Measurements from ENCODE around the gene TREH. TPM values are rescaled to one million over a fixed set of nuclear protein-coding genes. Genes with fewer than 3 reads are reported as not detected.

Gene TREH
- total RNA-seq, 1 donor from 2014 or later: not detected

DNA sequence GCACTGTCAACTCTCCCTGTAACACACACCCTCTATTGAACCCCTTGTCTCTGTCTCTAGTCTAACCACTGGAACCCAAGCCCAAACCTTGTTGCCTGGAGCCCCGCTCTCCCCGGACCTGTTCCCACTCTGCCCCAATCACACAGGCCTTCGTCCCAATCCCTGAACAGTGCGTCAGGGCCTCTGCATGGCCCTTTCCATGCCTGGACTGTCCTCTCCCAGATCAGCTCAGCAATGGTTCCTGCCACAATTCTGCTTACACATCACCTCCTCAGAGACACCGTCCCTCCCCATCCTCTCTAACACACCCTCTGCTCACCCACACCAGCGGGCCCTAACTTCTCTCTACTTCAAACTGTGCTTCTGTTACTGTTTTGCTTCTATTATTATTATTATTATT, 1.5 kb downstream of the TREH start:
- intact Hi-C loops (cut with DNase I): no loop called here
- DNase-seq (no peak), ATAC-seq (ENCODE audit: poor library complexity) (no peak)

DNA sequence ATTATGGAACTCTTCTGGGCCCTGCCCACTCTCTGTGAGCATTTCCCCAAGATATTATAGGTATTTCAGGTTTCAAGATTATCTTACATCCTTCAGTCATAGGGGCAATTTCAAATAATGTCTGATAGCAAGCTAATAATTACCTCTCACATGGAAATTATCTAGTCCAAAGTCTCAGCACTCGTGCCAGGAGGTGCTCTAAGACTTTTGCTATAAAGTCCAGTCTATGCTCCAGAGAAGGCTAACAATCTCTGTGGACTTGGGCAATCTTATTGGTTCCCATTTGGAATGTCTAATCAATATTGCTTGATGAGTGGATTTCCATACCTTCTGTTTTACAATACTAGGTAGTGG, 5.4 kb downstream of the TREH start:
- ATAC-seq (ENCODE audit: poor library complexity): no peak
- no peak for DNase-seq
- intact Hi-C loops (cut with DNase I): no loop called here

DNA sequence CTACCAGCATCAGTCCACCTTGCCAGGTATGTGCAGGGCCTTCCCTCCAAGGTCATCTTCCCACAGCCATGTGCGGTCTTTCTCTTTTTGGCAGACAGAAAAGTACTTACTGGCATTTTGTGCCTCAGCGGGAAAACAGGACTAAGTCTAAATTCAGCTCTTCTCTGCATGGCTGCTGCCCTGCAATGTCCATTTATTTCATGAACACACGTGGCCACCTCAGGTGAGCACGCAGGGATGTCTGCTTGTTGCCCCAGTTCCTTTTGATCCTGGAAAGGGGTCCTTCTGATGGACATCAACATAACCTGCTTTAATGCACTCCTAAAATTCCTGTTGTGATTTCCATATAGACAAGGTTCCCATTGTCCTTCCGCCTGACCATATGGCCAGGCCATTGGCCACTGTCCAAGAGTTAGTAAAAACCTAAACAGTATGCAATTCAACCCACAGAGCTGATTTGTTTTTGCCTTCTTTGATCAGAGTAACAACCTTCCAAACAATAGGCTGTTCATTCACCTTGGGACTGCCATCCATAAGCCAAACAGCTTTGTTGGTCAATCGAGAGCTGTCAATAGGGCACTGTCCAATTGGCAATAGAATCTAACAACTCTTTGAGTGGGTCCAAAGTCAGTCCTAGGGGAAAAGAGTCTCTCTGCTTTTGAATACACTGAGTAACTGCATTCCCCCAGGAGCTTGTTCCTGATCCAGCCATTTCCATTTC, 5.9 kb downstream of the TREH start:
- ATAC-seq (ENCODE audit: poor library complexity) (no peak), DNase-seq (no peak)
- intact Hi-C loops (cut with DNase I): no loop called here

GRCh38 chr11:118672846-118673245, 6.6 kb downstream of the TREH start:
- ATAC-seq (ENCODE audit: poor library complexity) (no peak), DNase-seq (no peak)
- intact Hi-C loops (cut with DNase I): no loop called here

GRCh38 chr11:118671254-118671653, 8.2 kb downstream of the TREH start:
- no peak for ATAC-seq (ENCODE audit: poor library complexity)
- intact Hi-C loops (cut with DNase I): no loop called here
- no peak for DNase-seq

- ATAC-seq (ENCODE audit: poor library complexity) (no peak), DNase-seq (no peak)
- intact Hi-C loops (cut with DNase I): no loop called here
Observed at GRCh38 chr11:118670063-118670462, 9.4 kb downstream of the TREH start.

GRCh38 chr11:118666371-118666770, 13.1 kb downstream of the TREH start:
- intact Hi-C loops (cut with DNase I): no loop called here
- DNase-seq (no peak), ATAC-seq (ENCODE audit: poor library complexity) (no peak)

DNA sequence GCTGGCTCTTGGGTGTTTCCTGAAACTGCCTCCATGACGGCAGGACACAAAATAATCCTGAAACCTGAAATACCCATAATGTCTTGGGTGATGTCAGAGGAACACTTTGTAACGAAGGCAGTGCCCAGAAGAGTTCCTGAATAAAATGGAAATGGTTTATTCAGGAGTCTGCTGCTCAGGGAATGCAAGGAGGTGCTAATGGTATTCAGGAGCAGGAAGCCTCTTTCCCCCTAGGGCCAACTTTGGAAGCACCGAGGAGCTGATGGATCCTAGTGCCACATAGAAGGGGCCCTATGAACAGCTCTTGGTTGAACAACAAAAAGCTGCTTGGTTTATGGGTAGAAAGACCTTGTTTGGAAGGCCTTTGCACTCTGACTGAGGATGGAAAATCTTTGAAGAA, 15.5 kb downstream of the TREH start:
- DNase-seq: no peak
- intact Hi-C loops (cut with DNase I): no loop called here
- no peak for ATAC-seq (ENCODE audit: poor library complexity)

DNA sequence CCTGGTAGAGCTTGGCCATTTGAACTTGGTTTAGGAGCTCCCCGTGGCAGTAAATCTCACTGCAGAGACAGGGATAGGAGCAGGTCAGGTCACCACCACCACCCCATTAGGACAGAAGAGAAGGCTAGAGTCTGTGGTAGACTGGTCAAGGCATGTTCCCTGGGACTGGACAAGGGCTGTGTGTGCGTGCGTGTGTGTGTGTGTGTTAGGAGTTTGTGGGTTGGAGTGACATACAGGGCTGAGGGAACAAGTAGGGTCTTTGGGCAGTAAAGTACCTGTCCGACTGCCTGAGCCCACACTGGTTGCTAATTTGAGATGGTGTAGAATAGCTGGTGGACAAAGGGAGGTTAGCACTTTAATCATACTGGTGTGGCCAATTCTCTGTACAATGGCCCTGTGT, 16.1 kb downstream of the TREH start:
- ATAC-seq (ENCODE audit: poor library complexity) (no peak), DNase-seq (no peak)
- intact Hi-C loops (cut with DNase I): no loop called here

GRCh38 chr11:118662401-118663271, 16.8 kb downstream of the TREH start:
- DNase-seq (peak; percentile 40), ATAC-seq (ENCODE audit: poor library complexity) (no peak)
- intact Hi-C loops (cut with DNase I): no loop called here

- DNase-seq (no peak), ATAC-seq (ENCODE audit: poor library complexity) (no peak)
- intact Hi-C loops (cut with DNase I): no loop called here
Observed at GRCh38 chr11:118661425-118662301, 17.8 kb downstream of the TREH start.

DNA sequence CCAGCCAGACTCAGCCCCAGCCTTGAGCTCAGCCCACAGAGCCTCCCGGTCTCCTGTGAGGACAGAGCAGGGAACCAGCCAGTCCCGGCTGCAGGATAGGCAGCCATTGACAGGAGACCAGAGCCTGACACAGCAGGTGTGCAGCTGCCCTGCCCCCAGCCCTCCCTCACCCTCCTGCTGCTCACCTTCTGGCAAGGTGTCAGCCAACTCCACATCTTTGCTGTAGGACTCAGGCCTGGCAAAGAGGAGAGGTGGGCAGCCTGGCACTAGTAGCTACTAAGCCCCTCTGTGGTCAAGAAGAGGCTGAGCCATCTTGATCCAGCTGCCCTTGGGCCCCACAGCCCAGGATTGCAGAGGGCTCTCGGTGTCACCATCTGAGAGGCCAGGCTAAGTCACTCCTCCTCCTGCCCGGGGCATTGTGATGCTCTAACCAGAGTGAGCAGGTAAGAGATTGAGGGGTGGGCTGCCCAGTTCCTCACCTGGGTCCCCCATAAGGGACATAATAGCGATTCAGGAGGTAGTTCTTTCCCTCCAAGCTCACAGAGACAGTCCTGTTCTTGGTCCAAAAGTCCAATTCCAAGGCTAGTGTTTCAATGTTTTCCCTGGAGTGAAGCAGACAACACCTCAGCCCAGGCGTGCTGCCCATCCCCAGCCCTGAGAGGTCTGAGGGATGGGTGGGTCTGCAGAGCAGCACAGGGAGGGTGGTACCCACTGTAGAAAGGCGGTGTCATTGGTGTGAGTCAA, 18.6 kb downstream of the TREH start:
- intact Hi-C loops (cut with DNase I): no loop called here
- DNase-seq (peak; percentile 37), ATAC-seq (ENCODE audit: poor library complexity) (no peak)

GRCh38 chr11:118659953-118660680, 19.3 kb downstream of the TREH start:
- intact Hi-C loops (cut with DNase I): loop anchor here (5.0 kb wide), 1 partner anchor 48 kb away; no protein-coding TSS in a partner anchor
- DNase-seq (peak; percentile 42), ATAC-seq (ENCODE audit: poor library complexity) (no peak)

GRCh38 chr11:118659314-118659952, 20.0 kb downstream of the TREH start:
- intact Hi-C loops (cut with DNase I): loop anchor here (5.0 kb wide), 1 partner anchor 47 kb away; no protein-coding TSS in a partner anchor
- ATAC-seq (ENCODE audit: poor library complexity) (peak; percentile 84), DNase-seq (peak; percentile 95)

- DNase-seq: peak; percentile 48
- intact Hi-C loops (cut with DNase I): loop anchor here (5.0 kb wide), 1 partner anchor 46 kb away; no protein-coding TSS in a partner anchor
- ATAC-seq (ENCODE audit: poor library complexity): peak; percentile 16
Observed at GRCh38 chr11:118658429-118659313, 20.8 kb downstream of the TREH start.

GRCh38 chr11:118657709-118658428, 21.6 kb downstream of the TREH start:
- DNase-seq: no peak
- ATAC-seq (ENCODE audit: poor library complexity): no peak
- intact Hi-C loops (cut with DNase I): loop anchor here (5.0 kb wide), 1 partner anchor 46 kb away; no protein-coding TSS in a partner anchor

Measured in Right ventricle myocardium superior (tissue), 1 donor.